GM04504 (cell line): ENCODE data around the gene TMC1.

Source experiments
- DNase-seq: peaks from one replicate; pipeline ENCODE4 v3.0.0-alpha.2; 2012; ENCODE audit warnings: low read depth

The TMC1 gene

GRCh38 chr9:72615931-72616330 is 94.5 kb downstream of the TMC1 start:
- DNase-seq, result no peak

DNA sequence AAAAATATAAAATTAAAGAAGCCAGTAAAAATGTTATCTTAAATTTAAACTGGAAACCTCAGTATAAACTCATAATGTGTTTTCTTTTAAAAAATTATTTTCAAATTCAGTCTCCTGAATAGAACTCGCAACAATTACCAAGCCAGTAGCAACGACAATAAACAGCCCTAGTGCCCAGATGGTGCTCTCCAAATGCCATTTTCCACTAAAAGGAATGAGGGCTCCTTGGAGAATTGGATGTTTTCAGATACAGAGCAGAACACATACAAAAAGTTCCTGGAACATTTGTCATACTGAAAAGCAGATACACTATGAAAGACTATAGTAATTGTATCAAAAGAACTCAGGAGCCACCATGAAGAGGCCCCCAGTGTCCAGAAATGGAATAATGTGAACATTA is 97.4 kb downstream of the TMC1 start:
- DNase-seq, result no peak

GRCh38 chr9:72622186-72622585 is 100.8 kb downstream of the TMC1 start:
- no peak for DNase-seq

DNA sequence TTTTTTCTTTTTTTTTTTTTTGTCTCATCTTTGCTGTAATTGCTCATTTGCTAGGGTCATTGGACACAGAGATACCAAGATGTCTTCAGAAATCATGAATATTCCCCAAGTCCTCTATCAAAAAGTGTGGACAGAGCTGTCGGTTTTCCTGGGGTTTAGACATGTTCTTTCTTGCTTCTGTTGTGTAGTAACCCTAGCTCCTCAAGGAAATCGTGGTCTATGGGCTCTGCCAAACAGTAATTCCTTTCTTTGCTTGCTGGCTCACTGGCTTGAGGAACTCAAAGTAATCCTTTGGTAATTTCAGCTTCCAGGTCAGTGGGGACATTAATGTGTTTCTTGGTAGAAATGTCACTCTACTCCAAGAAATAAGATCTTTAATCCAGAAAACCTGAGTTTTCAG is 101.7 kb downstream of the TMC1 start:
- no peak for DNase-seq

DNA sequence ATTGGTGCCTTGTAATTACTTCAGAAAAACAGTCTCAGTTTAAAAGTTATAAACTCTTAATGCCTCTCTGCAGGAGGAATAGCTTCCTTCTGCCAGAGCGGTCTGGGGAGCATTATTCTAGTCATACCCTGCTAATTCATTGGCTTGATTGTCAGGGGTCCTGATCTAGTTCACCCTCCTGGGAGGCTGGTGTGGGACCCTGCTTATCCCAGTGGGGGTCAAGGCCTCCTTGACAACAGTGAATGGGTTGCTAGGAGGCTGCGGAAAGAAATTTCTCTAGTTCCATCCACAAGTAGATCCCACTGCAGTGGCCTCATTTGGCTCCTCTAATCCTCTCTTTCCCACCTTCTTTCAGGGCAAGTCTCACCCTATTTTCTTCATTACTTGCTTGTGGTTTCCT is 105.7 kb downstream of the TMC1 start:
- DNase-seq, result no peak

GRCh38 chr9:72627956-72628540 is 106.6 kb downstream of the TMC1 start:
- peak; percentile 37 for DNase-seq

- DNase-seq, result peak; percentile 22
Observed at GRCh38 chr9:72633966-72634365, 112.6 kb downstream of the TMC1 start.

DNA sequence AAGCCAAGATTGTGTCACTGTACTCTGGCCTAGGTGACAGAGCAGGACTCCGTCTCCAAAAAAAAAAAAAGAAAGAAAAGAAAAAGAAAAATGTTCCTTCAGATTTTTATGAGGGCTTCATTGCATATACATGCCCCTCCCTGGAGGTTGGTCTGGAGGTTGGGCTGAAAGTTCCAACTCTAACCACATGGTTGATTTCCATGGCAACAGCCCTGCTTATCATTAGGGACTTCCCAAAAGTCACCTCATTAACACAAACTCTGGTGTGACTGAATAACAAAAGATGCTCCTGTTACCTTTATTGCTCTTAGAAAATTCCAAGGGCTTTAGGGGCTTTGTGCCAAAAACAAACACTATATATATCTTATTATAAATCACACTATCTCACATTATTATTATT is 113.8 kb downstream of the TMC1 start:
- DNase-seq, result no peak

GRCh38 chr9:72636621-72637020 is 115.2 kb downstream of the TMC1 start:
- DNase-seq, result no peak

DNA sequence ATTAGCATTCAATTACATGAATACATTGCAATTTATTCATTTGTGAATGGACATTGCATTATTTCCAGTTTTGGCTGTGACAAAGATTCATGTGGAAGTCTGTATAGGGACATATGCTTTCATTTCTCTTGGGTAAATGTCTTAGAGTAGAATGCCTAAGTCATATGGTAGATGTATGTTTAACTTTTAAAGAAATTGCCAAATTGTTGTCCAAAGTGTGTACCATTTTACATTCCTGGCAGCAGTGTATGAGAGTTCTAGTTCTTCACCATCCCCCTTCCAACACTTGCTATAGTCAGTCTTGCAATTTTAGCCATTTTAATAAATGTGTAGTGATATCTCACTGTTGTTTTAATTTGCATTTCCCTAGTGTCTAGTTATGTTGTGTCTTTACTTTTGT is 122.2 kb downstream of the TMC1 start:
- no peak for DNase-seq

- DNase-seq, result no peak
Observed at GRCh38 chr9:72646061-72646460, 124.7 kb downstream of the TMC1 start.

GRCh38 chr9:72648324-72649126 is 127.1 kb downstream of the TMC1 start:
- DNase-seq, result no peak

- DNase-seq, result no peak
Observed at GRCh38 chr9:72649127-72649442, 127.7 kb downstream of the TMC1 start.

DNA sequence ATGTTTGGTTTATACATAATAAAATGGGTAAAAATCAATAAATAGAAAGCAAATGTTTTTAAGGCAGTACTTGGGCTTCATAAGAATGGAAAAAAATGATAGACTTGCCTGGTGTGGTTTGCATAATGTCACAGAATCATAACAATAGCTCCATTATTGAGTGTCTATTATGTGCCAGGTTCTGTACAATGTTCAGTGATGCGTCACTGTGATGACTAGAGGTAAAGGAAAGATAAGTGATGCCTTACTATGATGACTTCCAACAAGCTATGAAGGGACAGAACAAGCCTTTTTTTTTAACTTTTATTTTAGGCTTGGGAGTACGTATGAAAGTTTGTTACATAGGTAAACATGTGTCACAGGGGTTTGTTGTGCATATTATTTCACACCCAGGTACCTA is 128.8 kb downstream of the TMC1 start:
- no peak for DNase-seq

DNA sequence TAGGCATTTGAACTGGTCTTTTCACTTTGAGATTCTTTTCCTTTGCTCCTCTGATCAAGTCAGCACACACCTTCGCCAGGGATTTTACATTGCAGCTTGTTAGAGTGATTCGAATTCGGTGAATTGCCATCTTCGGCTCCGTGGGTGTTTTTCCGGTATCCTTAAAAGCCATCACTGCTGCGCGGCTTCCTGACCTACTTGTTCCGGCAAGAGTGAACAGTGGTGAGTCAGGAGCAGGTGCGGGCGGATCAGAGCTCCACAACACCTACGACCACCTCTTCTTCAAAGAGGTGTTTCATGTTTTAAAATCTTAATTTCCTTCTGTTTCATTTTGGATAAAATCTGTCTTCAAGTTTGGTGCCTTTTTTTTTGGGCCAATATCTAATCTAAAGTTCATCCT is 134.6 kb downstream of the TMC1 start:
- DNase-seq, result no peak

DNA sequence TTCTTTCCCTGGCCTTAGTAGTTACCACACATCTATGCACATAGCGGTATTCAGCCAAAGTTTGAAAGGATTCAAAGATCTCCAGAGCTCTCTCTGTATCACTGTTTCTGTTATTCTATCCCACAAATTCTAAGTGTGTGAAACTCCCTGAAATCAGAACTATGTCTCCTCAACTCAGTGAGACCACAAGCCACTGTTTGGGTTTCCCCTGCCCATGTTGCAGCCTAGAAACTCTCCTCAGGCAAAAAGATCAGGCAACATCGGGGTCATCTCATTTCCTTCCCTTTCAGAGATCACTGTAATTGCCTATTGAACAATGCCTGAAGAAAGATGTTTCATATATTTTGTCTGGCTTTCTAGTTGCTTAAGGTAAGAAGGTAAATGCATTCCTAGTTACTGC is 135.6 kb downstream of the TMC1 start:
- no peak for DNase-seq

DNA sequence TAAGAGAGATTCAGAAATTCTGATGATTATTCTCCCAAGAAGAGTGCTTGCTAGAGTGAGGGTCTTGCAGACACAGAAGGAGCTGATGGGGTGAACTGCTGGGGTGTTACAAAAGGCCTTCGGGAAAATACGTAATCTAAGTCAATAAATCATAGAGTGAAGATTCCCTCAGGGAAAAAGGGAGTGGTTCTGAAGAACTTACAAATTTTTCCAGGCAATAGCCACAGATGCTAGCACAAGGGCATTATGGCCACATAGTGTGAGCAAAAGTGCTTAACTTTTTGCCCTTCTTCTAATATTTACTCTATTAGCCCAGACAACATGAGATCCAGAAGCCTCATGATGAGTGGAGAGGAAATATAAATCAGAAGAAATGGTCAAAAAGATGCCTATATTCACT is 137.3 kb downstream of the TMC1 start:
- DNase-seq, result no peak

GRCh38 chr9:72661401-72662135 is 140.2 kb downstream of the TMC1 start:
- peak; percentile 29 for DNase-seq

- peak; percentile 30 for DNase-seq
Observed at GRCh38 chr9:72665421-72665820, 144.0 kb downstream of the TMC1 start.

- DNase-seq, result no peak
Observed at GRCh38 chr9:72667181-72667580, 145.8 kb downstream of the TMC1 start.

- no peak for DNase-seq
Observed at GRCh38 chr9:72674961-72675360, 153.6 kb downstream of the TMC1 start.

DNA sequence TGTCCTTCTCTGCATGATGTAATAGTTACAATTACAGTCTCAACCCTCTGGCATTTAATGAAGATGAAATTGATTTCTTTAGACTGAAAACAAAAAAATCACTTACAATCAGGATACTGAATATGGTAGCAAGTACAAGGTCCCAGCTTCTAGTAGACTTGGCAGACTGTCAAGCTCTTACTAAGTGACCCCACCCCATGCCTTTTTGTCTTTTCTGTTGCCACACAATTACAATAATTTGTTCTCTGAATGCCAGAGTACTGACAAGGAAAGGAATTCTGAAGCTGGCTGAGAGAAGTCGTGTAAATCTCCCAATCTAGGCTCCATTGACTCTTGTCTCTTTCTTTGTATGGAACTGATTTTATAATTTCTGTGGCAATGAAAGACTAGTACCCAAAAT is 154.2 kb downstream of the TMC1 start:
- peak; percentile 23 for DNase-seq

DNA sequence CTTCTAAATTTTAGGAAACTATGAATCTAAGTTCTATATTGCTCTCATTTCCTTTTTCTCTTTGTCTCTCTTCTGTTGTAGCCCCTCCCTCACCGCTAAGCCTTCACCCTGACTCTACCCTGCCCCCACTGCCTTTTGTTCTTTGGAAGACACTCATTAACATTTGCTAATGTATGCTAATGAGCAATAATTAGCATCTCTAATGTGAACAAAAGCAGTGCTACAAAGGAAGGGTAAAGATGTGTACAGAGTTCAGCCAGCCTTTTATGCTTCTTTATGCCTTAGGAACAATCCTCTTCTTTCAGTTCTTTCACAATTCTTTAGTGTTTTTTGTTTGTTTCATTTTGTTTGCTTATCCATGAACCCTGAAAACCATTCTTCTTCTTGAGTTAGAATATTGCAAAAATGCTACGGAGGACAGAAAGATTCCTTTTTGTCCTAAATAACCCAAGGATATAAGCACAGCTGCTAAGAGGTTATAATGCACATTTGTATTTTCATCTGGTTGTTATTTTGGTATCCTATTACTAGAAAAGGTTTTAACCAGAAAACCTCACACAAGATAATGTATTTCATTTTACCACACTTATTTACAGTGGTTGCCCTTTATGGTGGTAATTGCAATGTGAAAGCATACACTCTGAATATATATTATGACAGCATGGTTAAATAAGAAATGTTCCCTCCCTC is 159.3 kb downstream of the TMC1 start:
- no peak for DNase-seq
